Liver (tissue), 9 donors: Measurements from ENCODE around the gene IQCM. TPM values are rescaled to one million over a fixed set of nuclear protein-coding genes. Genes with fewer than 3 reads are reported as not detected.

Experiments used
- DNase-seq: peaks from one replicate; pipeline ENCODE4 v3.0.0-alpha.2; 2017; ENCODE audit warnings: low spot score
- H3K27ac ChIP-seq, 2 donors: one replicate each; pipeline ENCODE4 v1.7.0; 2013; ENCODE audit warnings: inconsistent platforms in 2 of 2, low read length in 2 of 2, control low read depth in 1 of 2, low read depth in 1 of 2, mild to moderate bottlenecking in 1 of 2
- H3K27me3 ChIP-seq, 4 donors: one replicate each; pipeline versions ENCODE4 v1.6.1 to v1.7.0; 2013; ENCODE audit warnings: low read length in 3 of 4, inconsistent platforms in 1 of 4, mild to moderate bottlenecking in 1 of 4, moderate library complexity in 1 of 4; ENCODE audit not compliant: control insufficient read depth in 4 of 4, insufficient read depth in 4 of 4
- H3K36me3 ChIP-seq, 4 donors: one replicate each; pipeline versions ENCODE4 v1.6.1 to v1.7.0; 2013; ENCODE audit warnings: low read length in 3 of 4, mild to moderate bottlenecking in 3 of 4, low read depth in 1 of 4, moderate library complexity in 1 of 4; ENCODE audit not compliant: control insufficient read depth in 4 of 4, insufficient read depth in 3 of 4
- H3K4me1 ChIP-seq, 4 donors: one replicate each; pipeline versions ENCODE4 v1.6.1 to v1.7.0; 2013; ENCODE audit warnings: low read length in 3 of 4, mild to moderate bottlenecking in 3 of 4, moderate library complexity in 1 of 4; ENCODE audit not compliant: control insufficient read depth in 4 of 4, insufficient read depth in 4 of 4
- H3K4me3 ChIP-seq, 3 donors: one replicate each; pipeline versions ENCODE4 v1.6.1 to v1.7.0; 2013; ENCODE audit warnings: low read length in 3 of 3, control low read depth in 1 of 3, low read depth in 1 of 3, mild to moderate bottlenecking in 1 of 3
- H3K9ac ChIP-seq, 2 donors: one replicate each; pipeline ENCODE4 v1.7.0; 2013; ENCODE audit warnings: low read length in 2 of 2, mild to moderate bottlenecking in 2 of 2, moderate library complexity in 2 of 2, control low read depth in 1 of 2, low read depth in 1 of 2
- H3K9me3 ChIP-seq, 4 donors: one replicate each; pipeline versions ENCODE4 v1.6.1 to v1.7.0; 2013; ENCODE audit warnings: low read length in 3 of 4; ENCODE audit not compliant: control insufficient read depth in 4 of 4
- ATF3 ChIP-seq: IDR thresholded peaks from 2 replicates; pipeline ENCODE4 v1.6.1; 2016; ENCODE audit warnings: antibody characterized with exemption
- CTCF ChIP-seq: fragments of 150-350 bp; IDR thresholded peaks from 2 replicates; pipeline ENCODE4 v1.5.1; 2017; ENCODE audit warnings: improper control_type of control experiment, low read depth, low read length; ENCODE audit not compliant: missing input control
- EGR1 ChIP-seq, 2 donors: IDR thresholded peaks; 2 replicates each; pipeline ENCODE4 v1.6.1; 2016 to 2018; ENCODE audit warnings: antibody characterized with exemption in 2 of 2, low read depth in 2 of 2
- FOXA2 ChIP-seq: IDR thresholded peaks from 2 replicates; pipeline ENCODE4 v1.6.1; 2016; ENCODE audit warnings: antibody characterized with exemption
- GABPA ChIP-seq, 2 donors: IDR thresholded peaks in 1 of 2; conservative IDR thresholded peaks in 1 of 2; 2 replicates each; pipeline ENCODE4 v1.6.1; 2016; ENCODE audit warnings: antibody characterized with exemption in 2 of 2, mild to moderate bottlenecking in 1 of 2, moderate library complexity in 1 of 2
- HNF4A ChIP-seq, 2 donors: conservative IDR thresholded peaks; 2 replicates each; pipeline ENCODE4 v1.6.1; 2016; ENCODE audit warnings: antibody characterized with exemption in 2 of 2, mild to moderate bottlenecking in 2 of 2
- MAX ChIP-seq: IDR thresholded peaks from 2 replicates; pipeline ENCODE4 v1.6.1; 2016; ENCODE audit warnings: antibody characterized with exemption
- RAD21 ChIP-seq, 2 donors: IDR thresholded peaks; 2 replicates each; pipeline ENCODE4 v1.6.1; 2016; ENCODE audit warnings: antibody characterized with exemption in 2 of 2, mild to moderate bottlenecking in 2 of 2
- REST ChIP-seq: IDR thresholded peaks from 2 replicates; pipeline ENCODE4 v1.6.1; 2016; ENCODE audit warnings: antibody characterized with exemption, mild to moderate bottlenecking
- RXRA ChIP-seq, 2 donors: IDR thresholded peaks; 2 replicates each; pipeline ENCODE4 v1.6.1; 2017 to 2018; ENCODE audit warnings: antibody characterized with exemption in 2 of 2, mild to moderate bottlenecking in 1 of 2
- SP1 ChIP-seq: IDR thresholded peaks from 2 replicates; pipeline ENCODE4 v1.6.1; 2018; ENCODE audit warnings: antibody characterized with exemption, mild to moderate bottlenecking
- TAF1 ChIP-seq: conservative IDR thresholded peaks from 2 replicates; pipeline ENCODE4 v1.6.1; 2016; ENCODE audit warnings: antibody characterized with exemption, mild to moderate bottlenecking
- WGBS: extraction: QIAGEN DNeasy Blood & Tissue Kit; methylation state at CpG from one replicate; pipeline ENCODE4 v1.1.7; 2013; 5-methylcytosine and 5-hydroxymethylcytosine counted together
- polyA plus RNA-seq, 2 donors: library from polyadenylated mRNA; stranded (reverse) in 1 of 2; unstranded in 1 of 2; fragments of 200-250 nt in 1 of 2; fragments of >200 nt in 1 of 2; fragmentation: Nextera tagmentation in 1 of 2; extraction: Ambion mirVana in 1 of 2; gene quantifications; one replicate each; pipeline versions ENCODE4 v1.2.1 to v1.2.3, GENCODE V29; 2013 to 2015
- total RNA-seq, 2 donors: library from RNA; depleted of rRNA; stranded (reverse); fragments of >200 nt; gene quantifications; one replicate each; pipeline ENCODE4 v1.2.3, GENCODE V29; 2014
- donor health status: healthy.
- donor health status: healthy.
- donor health status: healthy.
- donor health status: healthy.
- donor health status: healthy.

IQCM gene
- total and polyA plus RNA-seq, 4 donors = 0.08 TPM; not detected in 3

- H3K36me3 ChIP-seq = no peaks in the 10 kb centered on the region
- H3K27me3 ChIP-seq = no peaks in the 10 kb centered on the region
- H3K4me3 ChIP-seq = no peak overlapping the region
- no peak for TF ChIP-seq RAD21 (IDR thresholded peaks at IDR 0.05)
- TF ChIP-seq MAX = no peak
- TF ChIP-seq EGR1 (IDR thresholded peaks at IDR 0.05; ENCODE audit: low read depth in 2 of 2) = no peak
- TF ChIP-seq REST = no peak
- TF ChIP-seq ATF3 = no peak
- TF ChIP-seq CTCF = no peak
- no peak for TF ChIP-seq FOXA2
- DNase-seq = no peak
- no peaks in the 10 kb centered on the region for H3K9me3 ChIP-seq
- peaks cover 0 to 2% (median 0%) of the 10 kb centered on the region in 4 donors for H3K4me1 ChIP-seq
- WGBS = 57% methylated on average over 1 of the region's 1 CpG
- no peak overlapping the region for H3K9ac ChIP-seq
- H3K27ac ChIP-seq = no peak overlapping the region
These were observed 23.8 kb downstream of the IQCM start for GRCh38 chr4:149791851-149792250.

GRCh38 chr4:149790172-149790907, 25.3 kb downstream of the IQCM start:
- no peak overlapping the region for H3K9ac ChIP-seq
- no peaks in the 10 kb centered on the region for H3K9me3 ChIP-seq
- no peak overlapping the region for H3K27ac ChIP-seq
- H3K27me3 ChIP-seq = no peaks in the 10 kb centered on the region
- no peak overlapping the region for H3K4me3 ChIP-seq
- no peak for TF ChIP-seq RXRA (IDR thresholded peaks at IDR 0.05)
- no peak for TF ChIP-seq EGR1 (IDR thresholded peaks at IDR 0.05; ENCODE audit: low read depth in 2 of 2)
- no peak for TF ChIP-seq TAF1
- TF ChIP-seq FOXA2 = no peak
- no peak for TF ChIP-seq SP1
- TF ChIP-seq GABPA (IDR thresholded peaks at IDR 0.05 in 1 of 2, conservative IDR thresholded peaks at IDR 0.05 in 1 of 2) = no peak
- TF ChIP-seq HNF4A (conservative IDR thresholded peaks at IDR 0.05) = no peak
- H3K36me3 ChIP-seq = no peaks in the 10 kb centered on the region
- WGBS = 54% methylated on average over 4 of the region's 4 CpGs
- peaks cover 0 to 2% (median 0%) of the 10 kb centered on the region in 4 donors for H3K4me1 ChIP-seq
- no peak for DNase-seq
